Measurements from ENCODE around the gene SLC26A9.

DNA sequence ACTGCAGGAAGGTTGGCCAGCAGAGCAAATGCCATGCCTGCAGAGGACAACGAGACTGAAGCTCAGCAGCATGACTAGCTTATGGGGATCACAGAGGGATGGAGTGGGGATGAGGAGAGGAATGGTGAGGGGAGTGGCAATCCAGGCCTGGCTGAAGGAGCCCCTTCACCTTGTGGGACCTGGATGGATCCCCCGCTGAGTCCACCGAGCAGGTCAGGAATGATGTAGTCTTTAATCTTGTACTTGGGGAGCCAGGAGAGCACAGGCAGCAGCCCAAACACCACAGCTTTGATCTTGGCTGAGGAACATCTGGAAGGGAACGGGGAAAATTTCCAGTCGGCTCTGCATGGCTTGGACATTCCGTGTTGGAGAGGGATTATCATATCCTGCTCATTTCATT lies 10.5 kb downstream of the SLC26A9 start:
- TF ChIP-seq, protein P1, sequence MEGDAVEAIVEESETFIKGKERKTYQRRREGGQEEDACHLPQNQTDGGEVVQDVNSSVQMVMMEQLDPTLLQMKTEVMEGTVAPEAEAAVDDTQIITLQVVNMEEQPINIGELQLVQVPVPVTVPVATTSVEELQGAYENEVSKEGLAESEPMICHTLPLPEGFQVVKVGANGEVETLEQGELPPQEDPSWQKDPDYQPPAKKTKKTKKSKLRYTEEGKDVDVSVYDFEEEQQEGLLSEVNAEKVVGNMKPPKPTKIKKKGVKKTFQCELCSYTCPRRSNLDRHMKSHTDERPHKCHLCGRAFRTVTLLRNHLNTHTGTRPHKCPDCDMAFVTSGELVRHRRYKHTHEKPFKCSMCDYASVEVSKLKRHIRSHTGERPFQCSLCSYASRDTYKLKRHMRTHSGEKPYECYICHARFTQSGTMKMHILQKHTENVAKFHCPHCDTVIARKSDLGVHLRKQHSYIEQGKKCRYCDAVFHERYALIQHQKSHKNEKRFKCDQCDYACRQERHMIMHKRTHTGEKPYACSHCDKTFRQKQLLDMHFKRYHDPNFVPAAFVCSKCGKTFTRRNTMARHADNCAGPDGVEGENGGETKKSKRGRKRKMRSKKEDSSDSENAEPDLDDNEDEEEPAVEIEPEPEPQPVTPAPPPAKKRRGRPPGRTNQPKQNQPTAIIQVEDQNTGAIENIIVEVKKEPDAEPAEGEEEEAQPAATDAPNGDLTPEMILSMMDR (conservative IDR thresholded peaks at IDR 0.05; ENCODE audit: low read depth, low read length) = no peak
- TF ChIP-seq EZH2phosphoT487 (IDR thresholded peaks at IDR 0.05; ENCODE audit: borderline replicate concordance, low read length) = no peak
- TF ChIP-seq EZH2 (IDR thresholded peaks at IDR 0.05; ENCODE audit: low read length, unreplicated experiment) = no peak
